CD14-positive monocyte (primary cell): ENCODE results near the gene PDS5B. TPM values are rescaled to one million over a fixed set of nuclear protein-coding genes. Genes with fewer than 3 reads are reported as not detected.

Experiments
- DNase-seq, 3 donors: peaks; one replicate each; pipeline ENCODE4 v3.0.0-alpha.2; 2011 to 2022
- H2AFZ ChIP-seq: 2 replicates; pipeline ENCODE4 v1.6.0; 2012; ENCODE audit warnings: mild to moderate bottlenecking, low read depth, low read length, inconsistent platforms; ENCODE audit not compliant: insufficient read depth, poor library complexity, severe bottlenecking
- H3K27ac ChIP-seq, 2 donors: 1 replicate in 1 of 2; 2 replicates in 1 of 2; pipeline ENCODE4 v1.5.1; 2012 to 2013; ENCODE audit warnings: low read length in 2 of 2, control low read depth in 1 of 2, inconsistent platforms in 1 of 2, low read depth in 1 of 2, mild to moderate bottlenecking in 1 of 2
- H3K27me3 ChIP-seq, 2 donors: one replicate each; pipeline versions ENCODE4 v1.6.0 to v1.6.1; 2011 to 2013; ENCODE audit warnings: low read length in 2 of 2; ENCODE audit not compliant: control insufficient read depth in 2 of 2, insufficient read depth in 2 of 2
- H3K36me3 ChIP-seq, 2 donors: replicated peaks in 1 of 2; 1 replicate in 1 of 2; 2 replicates in 1 of 2; pipeline versions ENCODE4 v1.5.1 to v1.6.1; 2012 to 2013; ENCODE audit warnings: low read length in 2 of 2, control low read depth in 1 of 2, inconsistent platforms in 1 of 2, mild to moderate bottlenecking in 1 of 2; ENCODE audit not compliant: insufficient read depth in 2 of 2, control insufficient read depth in 1 of 2
- H3K4me1 ChIP-seq, 2 donors: 1 replicate in 1 of 2; 2 replicates in 1 of 2; pipeline versions ENCODE4 v1.5.1 to v1.6.1; 2012 to 2013; ENCODE audit warnings: low read length in 2 of 2, control low read depth in 1 of 2, inconsistent platforms in 1 of 2, mild to moderate bottlenecking in 1 of 2, moderate library complexity in 1 of 2; ENCODE audit not compliant: insufficient read depth in 2 of 2, control insufficient read depth in 1 of 2
- H3K4me2 ChIP-seq: replicated peaks from 2 replicates; pipeline ENCODE3; 2012; ENCODE audit warnings: low read length, moderate library complexity, mild to moderate bottlenecking; ENCODE audit not compliant: poor library complexity, severe bottlenecking; ENCODE audit errors: extremely low read depth
- H3K4me3 ChIP-seq, 3 experiments: fragments of 200-600 bp in 1 of 3; sonication (generic) in 1 of 3; replicated peaks in 1 of 3; 1 replicate in 2 of 3; 2 replicates in 1 of 3; pipeline ENCODE4 v1.5.1; 2011 to 2013; ENCODE audit warnings: low read length in 3 of 3, mild to moderate bottlenecking in 3 of 3, control low read depth in 2 of 3, low read depth in 2 of 3, inconsistent platforms in 1 of 3, moderate library complexity in 1 of 3
- H3K79me2 ChIP-seq: 2 replicates; pipeline ENCODE4 v1.6.0; 2012; ENCODE audit warnings: mild to moderate bottlenecking, control low read depth, inconsistent platforms, low read length, moderate library complexity; ENCODE audit not compliant: insufficient read depth
- H3K9ac ChIP-seq: 2 replicates; pipeline ENCODE4 v1.6.0; 2017; ENCODE audit warnings: low read length, mild to moderate bottlenecking; ENCODE audit not compliant: insufficient read depth, poor library complexity, severe bottlenecking
- H3K9me3 ChIP-seq, 2 donors: replicated peaks in 1 of 2; 1 replicate in 1 of 2; 2 replicates in 1 of 2; pipeline versions ENCODE4 v1.5.1 to v1.6.1; 2012 to 2013; ENCODE audit warnings: low read length in 2 of 2, control low read depth in 1 of 2; ENCODE audit not compliant: control insufficient read depth in 1 of 2, insufficient read depth in 1 of 2
- H4K20me1 ChIP-seq: 2 replicates; pipeline ENCODE4 v1.6.0; 2012; ENCODE audit warnings: mild to moderate bottlenecking, low read length, control low read depth, moderate library complexity; ENCODE audit not compliant: insufficient read depth
- H3K27ac Mint-ChIP-seq, 7 donors: one replicate each; pipeline ENCODE4 v1.8.0; 2020; ENCODE audit warnings: mild to moderate bottlenecking in 7 of 7, mixed read lengths in 7 of 7, moderate library complexity in 6 of 7, inconsistent platforms in 2 of 7
- H3K27me3 Mint-ChIP-seq, 3 donors: one replicate each; pipeline ENCODE4 v1.8.0; 2021 to 2022; ENCODE audit warnings: low read depth in 3 of 3, mild to moderate bottlenecking in 3 of 3, mixed read lengths in 3 of 3, moderate library complexity in 3 of 3, inconsistent platforms in 1 of 3
- H3K36me3 Mint-ChIP-seq, 2 donors: one replicate each; pipeline ENCODE4 v1.8.0; 2020; ENCODE audit warnings: mixed read lengths in 2 of 2, inconsistent platforms in 1 of 2, mild to moderate bottlenecking in 1 of 2
- H3K4me1 Mint-ChIP-seq: one replicate; pipeline ENCODE4 v1.8.0; 2020; ENCODE audit warnings: mild to moderate bottlenecking, mixed read lengths
- H3K4me3 Mint-ChIP-seq, 2 donors: one replicate each; pipeline ENCODE4 v1.8.0; 2020; ENCODE audit warnings: mild to moderate bottlenecking in 2 of 2, mixed read lengths in 2 of 2, moderate library complexity in 1 of 2
- H3K9me3 Mint-ChIP-seq, 7 donors: one replicate each; pipeline ENCODE4 v1.8.0; 2020 to 2022; ENCODE audit warnings: mixed read lengths in 7 of 7, mild to moderate bottlenecking in 6 of 7, moderate library complexity in 6 of 7, inconsistent platforms in 2 of 7
- WGBS: methylation state at CpG from one replicate; pipeline ENCODE4 v1.1.5; 2013; ENCODE audit warnings: missing lambda C conversion rate; ENCODE audit not compliant: insufficient coverage; 5-methylcytosine and 5-hydroxymethylcytosine counted together
- intact Hi-C, 2 donors: fragments of 100-400 bp; cut with micrococcal nuclease; formaldehyde crosslinking; loops; one replicate each; pipeline versions ENCODE4 v1.15.0 to v1.15.1; 2023
- polyA plus RNA-seq, 3 donors: library from polyadenylated mRNA; depleted of rRNA in 1 of 3; unstranded in 2 of 3; stranded (reverse) in 1 of 3; fragments of 300-500 nt in 2 of 3; fragments of >200 nt in 1 of 3; fragmentation: Illumina TruSeq in 2 of 3; gene quantifications; 1 replicate in 2 of 3; 2 replicates in 1 of 3; pipeline ENCODE4 v1.2.3, GENCODE V29; 2012 to 2021
- TF ChIP-seq, protein P1 (sequence below): fragments of 200-600 bp; IDR thresholded peaks from one replicate; pipeline ENCODE4 v1.8.0; 2022; ENCODE audit warnings: antibody characterized with exemption, mild to moderate bottlenecking

Gene PDS5B
- polyA plus RNA-seq, 3 donors, result 9.0 to 33.0 (median 21.0) TPM

DNA sequence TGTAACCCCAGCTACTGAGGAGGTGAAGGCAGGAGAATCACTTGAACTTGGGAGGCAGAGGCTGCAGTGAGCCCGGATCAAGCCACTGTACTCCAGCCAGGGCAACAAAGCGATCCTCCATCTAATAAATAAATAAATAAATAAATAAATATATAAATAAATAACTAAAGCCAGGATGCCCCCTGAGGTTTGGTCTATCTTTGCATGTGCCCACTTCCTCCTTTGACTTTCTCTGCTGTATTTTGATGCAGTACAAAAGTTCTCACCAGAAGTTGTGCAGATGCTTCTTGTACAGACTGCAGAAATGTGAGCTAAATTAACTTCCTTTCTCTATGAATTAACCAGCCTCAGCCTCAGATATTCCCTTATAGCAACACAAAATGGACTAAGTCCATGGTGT lies 41.2 kb upstream of the PDS5B start:
- H3K4me3 ChIP-seq, result no peak overlapping the region
- H3K4me2 ChIP-seq, result no peak overlapping the region
- TF ChIP-seq, protein P1, sequence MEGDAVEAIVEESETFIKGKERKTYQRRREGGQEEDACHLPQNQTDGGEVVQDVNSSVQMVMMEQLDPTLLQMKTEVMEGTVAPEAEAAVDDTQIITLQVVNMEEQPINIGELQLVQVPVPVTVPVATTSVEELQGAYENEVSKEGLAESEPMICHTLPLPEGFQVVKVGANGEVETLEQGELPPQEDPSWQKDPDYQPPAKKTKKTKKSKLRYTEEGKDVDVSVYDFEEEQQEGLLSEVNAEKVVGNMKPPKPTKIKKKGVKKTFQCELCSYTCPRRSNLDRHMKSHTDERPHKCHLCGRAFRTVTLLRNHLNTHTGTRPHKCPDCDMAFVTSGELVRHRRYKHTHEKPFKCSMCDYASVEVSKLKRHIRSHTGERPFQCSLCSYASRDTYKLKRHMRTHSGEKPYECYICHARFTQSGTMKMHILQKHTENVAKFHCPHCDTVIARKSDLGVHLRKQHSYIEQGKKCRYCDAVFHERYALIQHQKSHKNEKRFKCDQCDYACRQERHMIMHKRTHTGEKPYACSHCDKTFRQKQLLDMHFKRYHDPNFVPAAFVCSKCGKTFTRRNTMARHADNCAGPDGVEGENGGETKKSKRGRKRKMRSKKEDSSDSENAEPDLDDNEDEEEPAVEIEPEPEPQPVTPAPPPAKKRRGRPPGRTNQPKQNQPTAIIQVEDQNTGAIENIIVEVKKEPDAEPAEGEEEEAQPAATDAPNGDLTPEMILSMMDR, result no peak
- Mint-ChIP-seq H3K36me3 (no peaks in the 10 kb centered on the region), H3K27ac (no peak overlapping the region), H3K4me1 (peaks cover 21% of the 10 kb centered on the region), H3K27me3 (peaks cover 0 to 7% (median 3%) of the 10 kb centered on the region in 3 donors), H3K9me3 (peaks cover 0 to 2% (median 0%) of the 10 kb centered on the region in 7 donors), H3K4me3 (no peak overlapping the region)
- no peaks in the 10 kb centered on the region for H4K20me1 ChIP-seq
- H3K27ac ChIP-seq, result no peak overlapping the region
- no peaks in the 10 kb centered on the region for H3K9me3 ChIP-seq
- peaks cover 12 to 20% of the 10 kb centered on the region in 2 donors for H3K4me1 ChIP-seq
- H3K27me3 ChIP-seq, result no peaks in the 10 kb centered on the region
- intact Hi-C loops, result no loop called here
- H3K79me2 ChIP-seq, result no peaks in the 10 kb centered on the region
- no peak overlapping the region for H2AFZ ChIP-seq
- no peak for DNase-seq
- WGBS, result no CpG with 5 or more reads among the region's 2 CpGs
- H3K9ac ChIP-seq, result no peak overlapping the region
- H3K36me3 ChIP-seq, result no peaks in the 10 kb centered on the region

DNA sequence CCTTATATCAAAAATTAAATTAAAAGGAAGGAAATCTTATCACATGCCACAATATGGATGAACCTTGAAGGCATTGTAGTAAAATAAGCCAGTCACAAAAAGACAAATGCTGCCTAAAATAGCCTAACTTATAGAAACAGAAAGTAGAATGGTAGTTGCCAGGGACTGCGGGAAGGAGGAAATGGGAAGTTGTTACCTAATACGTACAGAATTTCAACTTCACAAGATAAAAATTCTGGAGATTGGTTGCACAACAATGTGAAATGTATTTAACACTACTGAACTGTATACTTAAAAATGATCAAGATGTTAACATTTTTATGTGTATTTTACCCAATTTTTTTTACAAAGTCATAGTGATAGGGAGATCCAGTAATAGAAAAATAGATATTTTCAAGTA lies 37.4 kb upstream of the PDS5B start:
- peak overlapping the region in 2 of 3 experiments; percentile 9 to 37 for H3K4me3 ChIP-seq
- no peaks in the 10 kb centered on the region for H3K36me3 Mint-ChIP-seq
- peak overlapping the region; percentile 32 to 67 for H3K27ac ChIP-seq
- TF ChIP-seq, protein P1, result no peak
- peaks cover 21% of the 10 kb centered on the region for H3K4me1 Mint-ChIP-seq
- peak; percentile 38 to 74 (median 70) for DNase-seq
- H3K9ac ChIP-seq, result no peak overlapping the region
- peak overlapping the region; percentile 17 to 72 for H3K4me3 Mint-ChIP-seq
- H3K27me3 ChIP-seq, result no peaks in the 10 kb centered on the region
- H3K27ac Mint-ChIP-seq, result peak overlapping the region; percentile 75 to 91 (median 88)
- H2AFZ ChIP-seq, result peak overlapping the region; percentile 25
- H3K79me2 ChIP-seq, result no peaks in the 10 kb centered on the region
- no peaks in the 10 kb centered on the region for H3K9me3 ChIP-seq
- intact Hi-C loops, result no loop called here
- peaks cover 0 to 3% (median 0%) of the 10 kb centered on the region in 7 donors for H3K9me3 Mint-ChIP-seq
- no CpG with 5 or more reads among the region's 2 CpGs for WGBS
- H3K36me3 ChIP-seq, result no peaks in the 10 kb centered on the region
- peaks cover 0 to 4% (median 3%) of the 10 kb centered on the region in 3 donors for H3K27me3 Mint-ChIP-seq
- H3K4me1 ChIP-seq, result peaks cover 12 to 24% of the 10 kb centered on the region in 2 donors
- no peaks in the 10 kb centered on the region for H4K20me1 ChIP-seq
- H3K4me2 ChIP-seq, result peak overlapping the region; percentile 13
